ENCODE data around the gene KCNH3.
"Not testable (repeated sequence)": the region's sequence is repeated elsewhere in the genome, so short reads cannot be mapped to it uniquely, and the experiment has no call there.

Gene KCNH3

GRCh38 chr12:49529414-49529813 is 9.4 kb upstream of the KCNH3 start:
- DNase-seq (ENCODE audit: extremely low read depth, low read depth) = no peak
- TF ChIP-seq CTCF (IDR thresholded peaks at IDR 0.05; ENCODE audit: low read depth, low read length) = no peak

GRCh38 chr12:49531745-49532144 is 7.1 kb upstream of the KCNH3 start:
- DNase-seq (ENCODE audit: extremely low read depth, low read depth) = no peak
- TF ChIP-seq CTCF (IDR thresholded peaks at IDR 0.05; ENCODE audit: low read depth, low read length) = no peak

GRCh38 chr12:49533331-49533730 is 5.5 kb upstream of the KCNH3 start:
- no peak for TF ChIP-seq CTCF (IDR thresholded peaks at IDR 0.05; ENCODE audit: low read depth, low read length)
- DNase-seq (ENCODE audit: extremely low read depth, low read depth) = no peak

- DNase-seq (ENCODE audit: extremely low read depth, low read depth) = not testable (repeated sequence)
Observed at GRCh38 chr12:49534122-49534521, 4.7 kb upstream of the KCNH3 start.

GRCh38 chr12:49534731-49535278 is 4.0 kb upstream of the KCNH3 start:
- DNase-seq (ENCODE audit: extremely low read depth, low read depth) = no peak
- TF ChIP-seq CTCF (IDR thresholded peaks at IDR 0.05; ENCODE audit: low read depth, low read length) = no peak

- TF ChIP-seq CTCF (IDR thresholded peaks at IDR 0.05; ENCODE audit: low read depth, low read length) = no peak
- DNase-seq (ENCODE audit: extremely low read depth, low read depth) = no peak
Observed at GRCh38 chr12:49535921-49536525, 2.8 kb upstream of the KCNH3 start.

GRCh38 chr12:49536526-49537071 is 2.2 kb upstream of the KCNH3 start:
- DNase-seq (ENCODE audit: extremely low read depth, low read depth) = no peak
- no peak for TF ChIP-seq CTCF (IDR thresholded peaks at IDR 0.05; ENCODE audit: low read depth, low read length)

All from AG09319 (cell line).